AG09319 (cell line): Measurements from ENCODE around the gene PRDM15.

ENCODE experiments used
- DNase-seq: peaks from one replicate; pipeline ENCODE4 v3.0.0-alpha.2; 2010; ENCODE audit warnings: low read depth; ENCODE audit errors: extremely low read depth
- TF ChIP-seq, protein P1 (sequence below): IDR thresholded peaks from 2 replicates; pipeline ENCODE4 v1.5.1; 2011; ENCODE audit warnings: low read depth, mild to moderate bottlenecking, inconsistent platforms, low read length, moderate library complexity

The PRDM15 gene

GRCh38 chr21:41758550-41758949, 120.6 kb downstream of the PRDM15 start:
- TF ChIP-seq, protein P1, sequence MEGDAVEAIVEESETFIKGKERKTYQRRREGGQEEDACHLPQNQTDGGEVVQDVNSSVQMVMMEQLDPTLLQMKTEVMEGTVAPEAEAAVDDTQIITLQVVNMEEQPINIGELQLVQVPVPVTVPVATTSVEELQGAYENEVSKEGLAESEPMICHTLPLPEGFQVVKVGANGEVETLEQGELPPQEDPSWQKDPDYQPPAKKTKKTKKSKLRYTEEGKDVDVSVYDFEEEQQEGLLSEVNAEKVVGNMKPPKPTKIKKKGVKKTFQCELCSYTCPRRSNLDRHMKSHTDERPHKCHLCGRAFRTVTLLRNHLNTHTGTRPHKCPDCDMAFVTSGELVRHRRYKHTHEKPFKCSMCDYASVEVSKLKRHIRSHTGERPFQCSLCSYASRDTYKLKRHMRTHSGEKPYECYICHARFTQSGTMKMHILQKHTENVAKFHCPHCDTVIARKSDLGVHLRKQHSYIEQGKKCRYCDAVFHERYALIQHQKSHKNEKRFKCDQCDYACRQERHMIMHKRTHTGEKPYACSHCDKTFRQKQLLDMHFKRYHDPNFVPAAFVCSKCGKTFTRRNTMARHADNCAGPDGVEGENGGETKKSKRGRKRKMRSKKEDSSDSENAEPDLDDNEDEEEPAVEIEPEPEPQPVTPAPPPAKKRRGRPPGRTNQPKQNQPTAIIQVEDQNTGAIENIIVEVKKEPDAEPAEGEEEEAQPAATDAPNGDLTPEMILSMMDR, result no peak
- no peak for DNase-seq

DNA sequence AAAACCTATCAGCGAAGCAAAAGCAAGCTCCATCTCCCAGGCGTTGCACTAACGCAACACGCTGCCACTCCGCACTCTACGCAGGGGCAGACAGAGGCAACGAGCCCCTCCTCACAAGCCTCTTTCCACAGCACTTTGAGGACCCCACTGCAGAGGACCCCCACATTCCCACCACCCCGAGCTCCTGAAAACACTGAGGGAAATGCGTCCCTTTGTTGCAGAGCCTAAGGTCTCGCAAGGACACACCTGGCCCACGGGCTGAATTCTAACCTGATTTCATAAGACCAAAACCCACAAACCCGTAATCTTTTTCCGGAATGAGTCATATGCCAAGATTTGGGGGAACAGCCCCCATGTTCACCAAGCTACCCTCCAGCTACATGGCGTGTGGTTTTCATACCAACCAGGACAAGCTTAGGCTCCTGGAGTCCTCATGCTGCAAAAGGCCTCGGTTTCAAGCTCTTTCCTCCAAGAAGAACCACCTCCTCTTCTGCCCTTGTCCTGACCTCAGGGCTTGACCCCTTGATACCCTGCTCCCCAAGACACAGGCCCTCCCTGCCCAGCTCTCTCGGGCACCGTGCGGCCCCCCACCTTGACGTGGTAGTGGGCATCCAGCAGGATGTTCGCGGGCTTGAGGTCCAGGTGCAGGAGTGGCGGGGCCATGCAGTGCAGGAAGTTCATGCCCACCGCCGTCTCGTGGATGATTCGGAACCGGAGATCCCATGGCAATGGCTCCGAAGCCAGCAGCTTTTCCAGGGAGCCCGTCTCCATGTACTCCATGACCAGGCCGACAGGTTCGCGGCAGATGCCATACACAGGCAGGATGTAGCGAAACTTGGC, 123.0 kb downstream of the PRDM15 start:
- TF ChIP-seq, protein P1, result no peak
- DNase-seq, result no peak

- no peak for DNase-seq
- TF ChIP-seq, protein P1, result no peak
Observed at GRCh38 chr21:41755258-41755933, 123.7 kb downstream of the PRDM15 start.

DNA sequence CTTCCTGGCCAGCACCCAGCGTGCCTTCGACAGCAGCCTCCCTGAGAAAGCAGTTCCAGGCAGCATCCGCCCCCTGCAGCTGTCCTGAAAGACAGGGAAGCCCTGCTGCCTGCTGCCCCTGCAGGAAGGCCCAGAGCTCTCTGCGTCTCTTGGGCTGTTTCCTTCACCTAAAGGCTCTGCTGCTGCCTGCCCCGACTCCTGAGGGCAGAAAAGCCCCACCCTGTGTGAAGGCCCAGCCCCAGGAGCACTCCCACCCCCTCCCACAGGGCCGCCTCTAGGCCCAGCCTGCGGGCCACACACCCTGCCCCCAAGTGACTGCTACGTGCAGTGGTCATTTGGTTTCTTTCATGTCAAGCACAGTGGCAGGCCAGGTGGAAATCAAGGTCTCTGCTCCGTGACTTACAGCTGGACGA, 124.7 kb downstream of the PRDM15 start:
- DNase-seq, result no peak
- TF ChIP-seq, protein P1, result no peak

DNA sequence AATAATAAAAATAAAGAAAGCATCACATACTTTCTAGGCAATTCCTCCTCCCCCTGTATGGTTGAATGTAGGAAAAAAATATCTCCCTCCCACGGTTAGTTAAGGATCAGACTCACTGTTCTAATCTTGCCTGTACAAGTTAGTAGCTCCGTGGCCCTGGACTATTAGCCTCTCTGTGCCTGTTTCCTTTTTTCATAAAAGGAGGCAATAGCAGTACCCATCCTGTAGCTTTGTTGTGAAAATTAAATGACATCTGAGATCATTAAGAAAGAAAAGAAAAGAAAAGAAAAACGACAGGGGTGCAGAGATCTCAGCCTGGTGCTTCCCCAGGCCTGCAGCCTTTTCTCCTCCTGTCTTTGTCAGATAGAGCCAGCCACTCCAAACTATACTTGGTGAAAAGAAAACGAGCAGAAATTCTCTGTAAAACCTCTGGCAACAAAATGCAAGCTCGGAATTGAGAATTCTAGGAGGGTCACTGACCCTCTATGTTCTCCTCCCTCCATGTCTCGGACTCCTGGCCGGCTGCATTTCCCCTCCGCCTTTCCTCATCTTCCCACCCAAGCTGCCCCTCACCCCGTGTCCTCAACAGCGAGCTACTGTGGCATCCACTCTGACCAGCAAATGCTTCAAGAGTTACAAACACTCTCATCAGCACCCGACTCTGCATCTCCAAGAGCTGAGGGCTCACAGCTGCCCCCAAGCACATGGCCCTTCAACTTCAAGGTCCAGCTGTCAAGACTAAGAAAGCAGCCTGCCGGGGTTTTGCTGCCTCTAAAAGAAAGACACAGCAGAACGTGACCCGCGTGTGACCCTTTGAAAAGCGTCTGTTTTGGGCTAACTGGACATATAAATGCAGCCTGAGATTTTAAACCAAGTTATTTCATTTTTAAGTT, 125.9 kb downstream of the PRDM15 start:
- no peak for DNase-seq
- TF ChIP-seq, protein P1, result no peak

DNA sequence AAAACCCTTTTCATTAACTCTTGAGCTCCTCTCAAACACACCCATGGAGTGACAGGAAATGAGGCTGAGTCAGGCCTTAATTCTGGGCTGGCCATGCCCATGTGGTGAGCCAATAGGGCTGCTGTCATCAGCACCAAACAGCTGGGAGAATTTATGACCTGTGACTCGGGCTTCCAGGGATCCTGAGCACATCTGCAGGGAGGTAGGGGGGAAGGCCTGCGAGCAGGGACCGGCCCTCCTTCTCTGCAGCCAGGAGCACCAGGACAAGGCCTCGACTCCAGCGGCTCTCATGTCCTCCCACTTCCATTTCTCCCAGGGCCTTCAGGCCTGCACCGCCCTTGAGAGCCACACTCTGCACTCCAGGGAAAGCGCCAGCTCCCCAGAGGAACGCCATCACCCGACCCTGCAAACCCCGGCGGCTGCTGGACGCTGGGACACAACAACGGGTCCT, 126.9 kb downstream of the PRDM15 start:
- no peak for DNase-seq
- TF ChIP-seq, protein P1, result no peak

- TF ChIP-seq, protein P1, result no peak
- DNase-seq, result no peak
Observed at GRCh38 chr21:41751611-41752011, 127.5 kb downstream of the PRDM15 start.
